GM12878 (cell line): ENCODE results near the gene RERE.

Experiments used
- ATF2 ChIP-seq: IDR thresholded peaks from 2 replicates; pipeline ENCODE4 v1.6.1; 2012; ENCODE audit warnings: low read length, inconsistent platforms
- BHLHE40 ChIP-seq, 2 experiments: fragments of 450-650 bp in 1 of 2; IDR thresholded peaks; 2 replicates each; pipeline ENCODE4 v1.6.1; 2011 to 2017; ENCODE audit warnings: low read depth in 2 of 2, borderline replicate concordance in 1 of 2, improper control_type of control experiment in 1 of 2, low read length in 1 of 2, mild to moderate bottlenecking in 1 of 2
- CTCF ChIP-seq, 3 experiments: IDR thresholded peaks in 2 of 3; conservative IDR thresholded peaks in 1 of 3; 2 replicates each; pipeline ENCODE4 v1.5.1; 2011; ENCODE audit warnings: low read depth in 3 of 3, low read length in 3 of 3, mild to moderate bottlenecking in 3 of 3, control low read depth in 2 of 3, moderate library complexity in 2 of 3, inconsistent platforms in 1 of 3, mixed read lengths in 1 of 3; ENCODE audit not compliant: control insufficient read depth in 2 of 3, insufficient read depth in 1 of 3; ENCODE audit errors: extremely low read depth in 1 of 3
- ELK1 ChIP-seq: IDR thresholded peaks from 2 replicates; pipeline ENCODE4 v1.6.1; 2012; ENCODE audit warnings: low read depth, low read length, improper control_type of control experiment
- EZH2 ChIP-seq: IDR thresholded peaks from 2 replicates; pipeline ENCODE4 v1.6.1; 2012; ENCODE audit warnings: low read depth, mild to moderate bottlenecking, control low read depth, inconsistent platforms, low read length, borderline replicate concordance; ENCODE audit not compliant: control insufficient read depth
- JUNB ChIP-seq: IDR thresholded peaks from 2 replicates; pipeline ENCODE4 v1.6.1; 2016; ENCODE audit warnings: antibody characterized with exemption, mild to moderate bottlenecking
- RAD51 ChIP-seq: fragments of 450-650 bp; IDR thresholded peaks from 2 replicates; pipeline ENCODE4 v1.6.1; 2016; ENCODE audit warnings: moderate library complexity, mild to moderate bottlenecking, inconsistent platforms
- TAF1 ChIP-seq: IDR thresholded peaks from 2 replicates; pipeline ENCODE4 v1.6.1; 2011; ENCODE audit warnings: mild to moderate bottlenecking, low read depth, low read length, borderline replicate concordance
- TBL1XR1 ChIP-seq: IDR thresholded peaks from 2 replicates; pipeline ENCODE4 v1.6.1; 2012; ENCODE audit warnings: low read depth, low read length, improper control_type of control experiment
- ZBTB33 ChIP-seq: fragments of 450-650 bp; IDR thresholded peaks from 2 replicates; pipeline ENCODE4 v1.6.1; 2017; ENCODE audit warnings: mild to moderate bottlenecking
- ZNF24 ChIP-seq: fragments of 450-650 bp; IDR thresholded peaks from 2 replicates; pipeline ENCODE4 v1.6.1; 2017; ENCODE audit warnings: antibody characterized with exemption, mild to moderate bottlenecking

- TF ChIP-seq JUNB, result no peak
- no peak for TF ChIP-seq TBL1XR1
- TF ChIP-seq ELK1, result no peak
- TF ChIP-seq ATF2, result no peak
- TF ChIP-seq CTCF (IDR thresholded peaks at IDR 0.05 in 2 of 3, conservative IDR thresholded peaks at IDR 0.05 in 1 of 3; ENCODE audit: control insufficient read depth in 2 of 3, extremely low read depth in 1 of 3, insufficient read depth in 1 of 3, low read depth in 3 of 3, low read length in 3 of 3), result no peak
- TF ChIP-seq EZH2, result no peak
- TF ChIP-seq ZNF24, result no peak
- TF ChIP-seq RAD51, result no peak
- no peak for TF ChIP-seq TAF1
- TF ChIP-seq BHLHE40 (IDR thresholded peaks at IDR 0.05; ENCODE audit: borderline replicate concordance in 1 of 2, low read depth in 2 of 2, low read length in 1 of 2), result no peak
- TF ChIP-seq ZBTB33, result no peak
Measured at GRCh38 chr1:8809342-8809736, 8.1 kb downstream of the RERE start.
